Measurements from ENCODE around the gene MBD3. TPM values are rescaled to one million over a fixed set of nuclear protein-coding genes. Genes with fewer than 3 reads are reported as not detected.

MBD3 gene
- total RNA-seq, 1 donor from 2014 or later, result 75.3 TPM

DNA sequence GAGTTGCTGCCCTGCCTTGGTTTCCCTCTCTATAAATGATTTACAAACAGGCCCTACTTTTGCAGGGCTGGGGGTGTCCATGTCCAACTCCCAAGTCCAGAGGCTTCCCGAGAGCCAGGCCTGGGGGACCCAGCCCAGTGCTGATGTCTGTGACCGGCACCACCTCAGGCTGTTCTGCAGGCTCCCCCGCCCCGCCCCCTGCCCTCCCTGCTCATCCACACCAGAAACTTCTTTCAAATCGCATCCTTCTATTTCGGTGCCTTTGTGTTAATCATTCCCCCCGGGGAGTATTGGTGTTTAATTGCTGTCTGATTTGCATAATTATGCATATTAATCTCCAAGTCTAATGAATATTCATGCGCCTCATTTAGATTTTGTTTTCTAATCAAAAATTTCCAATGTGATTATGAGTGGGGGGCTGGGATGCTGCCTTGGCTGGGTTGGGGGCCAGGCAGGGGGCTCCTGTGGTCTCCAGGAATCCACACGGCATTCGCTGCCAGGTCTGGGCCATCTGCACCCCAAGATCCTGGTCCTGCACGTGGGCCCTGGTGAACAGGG is 40.7 kb upstream of the MBD3 start:
- TF ChIP-seq, protein P1, sequence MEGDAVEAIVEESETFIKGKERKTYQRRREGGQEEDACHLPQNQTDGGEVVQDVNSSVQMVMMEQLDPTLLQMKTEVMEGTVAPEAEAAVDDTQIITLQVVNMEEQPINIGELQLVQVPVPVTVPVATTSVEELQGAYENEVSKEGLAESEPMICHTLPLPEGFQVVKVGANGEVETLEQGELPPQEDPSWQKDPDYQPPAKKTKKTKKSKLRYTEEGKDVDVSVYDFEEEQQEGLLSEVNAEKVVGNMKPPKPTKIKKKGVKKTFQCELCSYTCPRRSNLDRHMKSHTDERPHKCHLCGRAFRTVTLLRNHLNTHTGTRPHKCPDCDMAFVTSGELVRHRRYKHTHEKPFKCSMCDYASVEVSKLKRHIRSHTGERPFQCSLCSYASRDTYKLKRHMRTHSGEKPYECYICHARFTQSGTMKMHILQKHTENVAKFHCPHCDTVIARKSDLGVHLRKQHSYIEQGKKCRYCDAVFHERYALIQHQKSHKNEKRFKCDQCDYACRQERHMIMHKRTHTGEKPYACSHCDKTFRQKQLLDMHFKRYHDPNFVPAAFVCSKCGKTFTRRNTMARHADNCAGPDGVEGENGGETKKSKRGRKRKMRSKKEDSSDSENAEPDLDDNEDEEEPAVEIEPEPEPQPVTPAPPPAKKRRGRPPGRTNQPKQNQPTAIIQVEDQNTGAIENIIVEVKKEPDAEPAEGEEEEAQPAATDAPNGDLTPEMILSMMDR (IDR thresholded peaks at IDR 0.05; ENCODE audit: insufficient read depth, low read length, severe bottlenecking), result no peak
- Histone ChIP-seq H3K4me3 (ENCODE audit: low read depth, low read length) (no peak overlapping the region), H3K36me3 (ENCODE audit: control insufficient read depth, insufficient read depth, low read length) (peaks cover 23% of the 10 kb centered on the region), H3K27me3 (ENCODE audit: control insufficient read depth, insufficient read depth, low read length) (no peaks in the 10 kb centered on the region)
- DNase-seq (ENCODE audit: low read depth), result no peak
- no peak for FAIRE-seq

DNA sequence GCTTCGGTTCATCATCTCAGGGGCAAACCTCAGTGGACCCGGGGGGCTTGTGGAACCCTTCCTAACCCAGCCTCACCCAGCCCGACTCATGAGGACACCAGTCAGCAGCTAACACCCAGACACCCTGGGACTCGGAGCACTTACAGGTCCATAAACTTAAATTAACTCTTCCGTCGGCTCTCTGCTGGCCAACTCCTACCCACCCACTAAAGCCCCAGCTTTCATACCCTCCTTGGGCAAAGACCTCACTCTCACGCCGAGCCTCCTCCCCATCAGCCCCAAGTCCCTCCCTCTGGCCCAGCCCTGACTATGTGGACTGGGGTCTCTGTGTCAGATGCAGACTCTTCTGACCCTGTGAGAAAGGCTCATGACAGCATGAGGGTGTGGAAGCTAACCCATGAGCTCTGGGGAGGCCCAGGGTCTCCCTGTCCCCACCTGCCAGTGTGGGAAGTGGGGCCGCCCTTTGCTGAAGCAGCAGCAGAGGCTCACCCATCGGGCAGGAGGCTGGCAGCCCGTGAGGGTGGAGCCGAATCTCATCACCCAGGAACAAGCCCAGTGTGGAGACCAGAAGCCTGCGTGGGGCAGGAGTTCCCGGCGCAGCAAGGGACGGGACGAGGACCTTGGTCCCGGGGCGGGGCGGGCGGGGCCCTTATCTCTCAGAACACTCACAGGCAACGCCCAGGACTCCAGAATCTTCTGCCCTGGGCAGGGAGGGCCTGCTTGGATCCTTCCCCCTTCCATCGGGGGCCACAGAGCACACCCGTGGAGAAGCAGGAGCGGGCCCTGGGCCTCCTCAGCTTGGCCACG is 40.0 kb upstream of the MBD3 start:
- H3K4me3 ChIP-seq (ENCODE audit: low read depth, low read length), result no peak overlapping the region
- H3K36me3 ChIP-seq (ENCODE audit: control insufficient read depth, insufficient read depth, low read length), result peaks cover 21% of the 10 kb centered on the region
- FAIRE-seq, result no peak
- H3K27me3 ChIP-seq (ENCODE audit: control insufficient read depth, insufficient read depth, low read length), result no peaks in the 10 kb centered on the region
- DNase-seq (ENCODE audit: low read depth), result no peak
- TF ChIP-seq, protein P1 (IDR thresholded peaks at IDR 0.05; ENCODE audit: insufficient read depth, low read length, severe bottlenecking), result no peak

DNA sequence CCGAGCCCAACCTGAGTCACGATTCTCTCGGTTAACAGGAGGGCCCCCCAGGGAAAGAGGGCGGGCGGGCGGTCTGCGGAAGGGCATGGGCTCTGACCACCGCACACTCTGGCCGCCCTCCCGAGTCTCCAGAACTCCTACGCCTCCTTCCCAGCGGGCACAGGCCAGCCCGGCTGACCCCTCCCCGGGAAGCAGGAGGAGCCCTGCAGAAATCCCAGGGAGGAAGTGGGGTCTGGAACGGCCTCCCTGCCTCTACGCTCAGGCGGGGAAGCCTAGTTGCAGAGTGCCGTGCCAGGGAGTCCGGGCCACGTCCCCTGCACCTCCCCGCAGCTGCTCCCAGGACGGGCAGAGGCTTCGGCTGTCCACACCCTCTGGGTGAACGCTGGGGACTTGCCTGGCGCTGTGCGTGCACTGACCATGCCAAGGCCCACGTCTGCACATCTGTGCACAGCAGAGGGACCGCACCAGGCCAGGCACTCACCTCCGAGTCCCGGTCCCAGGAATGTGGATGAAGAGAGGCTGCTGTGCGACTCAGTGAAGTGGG is 39.0 kb upstream of the MBD3 start:
- FAIRE-seq (no peak), DNase-seq (ENCODE audit: low read depth) (no peak)
- Histone ChIP-seq H3K27me3 (ENCODE audit: control insufficient read depth, insufficient read depth, low read length) (no peaks in the 10 kb centered on the region), H3K4me3 (ENCODE audit: low read depth, low read length) (no peak overlapping the region), H3K36me3 (ENCODE audit: control insufficient read depth, insufficient read depth, low read length) (peaks cover 21% of the 10 kb centered on the region)
- TF ChIP-seq, protein P1 (IDR thresholded peaks at IDR 0.05; ENCODE audit: insufficient read depth, low read length, severe bottlenecking), result no peak

DNA sequence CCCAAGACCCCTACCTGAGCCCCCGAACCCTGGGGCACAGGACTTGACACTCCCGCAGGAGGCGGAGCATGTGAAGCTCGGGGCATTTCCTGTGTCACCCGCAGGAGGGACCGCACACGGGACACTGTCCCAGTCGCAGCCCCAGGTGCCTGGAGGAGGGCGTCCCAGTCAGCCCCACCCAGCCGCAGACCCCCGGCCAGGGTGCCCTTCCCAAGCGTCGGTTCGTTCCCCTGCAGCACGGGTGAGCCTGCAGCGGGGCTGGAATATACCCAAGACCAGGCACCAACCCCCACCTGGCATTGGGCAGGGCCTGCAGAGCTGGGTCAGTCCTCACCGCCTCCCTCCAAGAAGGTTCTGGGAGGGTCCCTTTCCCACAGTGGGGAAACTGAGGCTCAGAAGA is 38.1 kb upstream of the MBD3 start:
- TF ChIP-seq, protein P1 (IDR thresholded peaks at IDR 0.05; ENCODE audit: insufficient read depth, low read length, severe bottlenecking), result no peak
- FAIRE-seq (no peak), DNase-seq (ENCODE audit: low read depth) (no peak)
- Histone ChIP-seq H3K27me3 (ENCODE audit: control insufficient read depth, insufficient read depth, low read length) (no peaks in the 10 kb centered on the region), H3K36me3 (ENCODE audit: control insufficient read depth, insufficient read depth, low read length) (peaks cover 22% of the 10 kb centered on the region), H3K4me3 (ENCODE audit: low read depth, low read length) (no peak overlapping the region)

DNA sequence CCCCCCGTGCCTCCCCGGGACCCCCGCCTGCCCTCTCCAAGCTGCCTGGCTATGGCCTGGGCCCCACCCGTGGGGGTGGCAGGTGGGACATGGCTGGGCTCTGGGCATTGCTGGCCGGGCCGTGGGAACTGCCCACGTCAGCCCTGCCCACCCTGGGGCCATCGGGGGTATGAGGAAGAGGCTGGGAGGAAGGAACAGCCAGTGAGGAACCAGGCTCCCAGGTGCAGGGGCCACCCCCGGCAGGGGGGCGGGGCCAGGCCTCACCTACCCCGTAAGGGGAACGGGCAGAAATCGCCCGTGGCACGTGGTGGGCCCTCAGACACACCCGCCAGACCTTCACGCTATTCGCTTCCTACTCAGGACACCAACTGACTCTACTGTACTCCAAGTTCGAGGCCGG is 37.3 kb upstream of the MBD3 start:
- no peak for DNase-seq (ENCODE audit: low read depth)
- no peak overlapping the region for H3K4me3 ChIP-seq (ENCODE audit: low read depth, low read length)
- H3K36me3 ChIP-seq (ENCODE audit: control insufficient read depth, insufficient read depth, low read length), result peaks cover 22% of the 10 kb centered on the region
- H3K27me3 ChIP-seq (ENCODE audit: control insufficient read depth, insufficient read depth, low read length), result no peaks in the 10 kb centered on the region
- TF ChIP-seq, protein P1 (IDR thresholded peaks at IDR 0.05; ENCODE audit: insufficient read depth, low read length, severe bottlenecking), result no peak
- no peak for FAIRE-seq
